ENCODE measurements around the gene TNFSF8.

- TF ChIP-seq YY1 (IDR thresholded peaks at IDR 0.05; ENCODE audit: insufficient read depth, insufficient read length) (no peak), ZNF274 (IDR thresholded peaks at IDR 0.05; ENCODE audit: low read depth, low read length) (no peak)
Observed at GRCh38 chr9:114880291-114880745, 50.1 kb downstream of the TNFSF8 start.
